Aorta (tissue), 5 donors: Measurements from ENCODE around the gene SBF1. TPM values are rescaled to one million over a fixed set of nuclear protein-coding genes. Genes with fewer than 3 reads are reported as not detected.

ENCODE experiments used
- ATAC-seq: fragments of 200-7000 bp; cut with Tn5 transposase; one replicate; pipeline ENCODE4 v1.9.1; 2022; ENCODE audit warnings: moderate library complexity; ENCODE audit not compliant: low FRiP score
- DNase-seq, 2 donors: peaks; one replicate each; pipeline ENCODE4 v3.0.0-alpha.2; 2020
- H3K27ac ChIP-seq, 2 donors: one replicate each; pipeline ENCODE4 v1.5.1; 2013; ENCODE audit warnings: low read length in 2 of 2, mild to moderate bottlenecking in 2 of 2, moderate library complexity in 2 of 2, control low read depth in 1 of 2, inconsistent platforms in 1 of 2, low read depth in 1 of 2
- H3K27me3 ChIP-seq, 2 donors: one replicate each; pipeline ENCODE4 v1.6.1; 2013; ENCODE audit warnings: control low read depth in 1 of 2, low read length in 1 of 2, mild to moderate bottlenecking in 1 of 2, moderate library complexity in 1 of 2; ENCODE audit not compliant: insufficient read depth in 2 of 2, control insufficient read depth in 1 of 2
- H3K36me3 ChIP-seq, 2 donors: one replicate each; pipeline ENCODE4 v1.6.1; 2013; ENCODE audit warnings: control low read depth in 1 of 2, low read length in 1 of 2, mild to moderate bottlenecking in 1 of 2; ENCODE audit not compliant: insufficient read depth in 2 of 2, control insufficient read depth in 1 of 2
- H3K4me1 ChIP-seq, 2 donors: one replicate each; pipeline ENCODE4 v1.6.1; 2013; ENCODE audit warnings: low read length in 2 of 2, control low read depth in 1 of 2, mild to moderate bottlenecking in 1 of 2, moderate library complexity in 1 of 2; ENCODE audit not compliant: insufficient read depth in 2 of 2, control insufficient read depth in 1 of 2
- H3K4me3 ChIP-seq, 2 donors: one replicate each; pipeline ENCODE4 v1.5.1; 2013; ENCODE audit warnings: low read length in 2 of 2, control low read depth in 1 of 2, mild to moderate bottlenecking in 1 of 2
- H3K9me3 ChIP-seq: one replicate; pipeline ENCODE4 v1.6.1; 2013; ENCODE audit warnings: mild to moderate bottlenecking, low read length; ENCODE audit not compliant: control insufficient read depth
- WGBS, 2 donors: extraction: QIAGEN DNeasy Blood & Tissue Kit; methylation state at CpG; one replicate each; pipeline ENCODE4 v1.1.7; 2013; 5-methylcytosine and 5-hydroxymethylcytosine counted together
- intact Hi-C, 2 donors: fragments of 100-400 bp; cut with DNase I; formaldehyde crosslinking; loops; one replicate each; pipeline versions ENCODE4 v1.14.2 to v1.15.0; 2022
- polyA plus RNA-seq, 2 donors: library from polyadenylated mRNA; stranded (reverse); fragments of 200-250 nt; gene quantifications; one replicate each; pipeline ENCODE4 v1.2.3, GENCODE V29; 2013
- total RNA-seq, 2 donors: library from RNA; stranded (reverse); fragmentation: NEBNext Ultra II Directional; extraction: Animal tissue kit (Norgen Biotek cat#: 25700); gene quantifications; one replicate each; pipeline ENCODE4 v1.2.1, GENCODE V29; 2021
- donor health status: healthy with polysubstance abuse.
- donor health status: Bipolar disorder and iron deficiency.
- donor health status: DM: no; HTN: no; CAD: no.
- donor health status: DM: no; HTN: no; CAD: no.
- donor health status: DM: yes; HTN: yes; CAD: no.

The SBF1 gene
- total and polyA plus RNA-seq, 4 donors: 17.8 to 77.9 (median 57.6) TPM

DNA sequence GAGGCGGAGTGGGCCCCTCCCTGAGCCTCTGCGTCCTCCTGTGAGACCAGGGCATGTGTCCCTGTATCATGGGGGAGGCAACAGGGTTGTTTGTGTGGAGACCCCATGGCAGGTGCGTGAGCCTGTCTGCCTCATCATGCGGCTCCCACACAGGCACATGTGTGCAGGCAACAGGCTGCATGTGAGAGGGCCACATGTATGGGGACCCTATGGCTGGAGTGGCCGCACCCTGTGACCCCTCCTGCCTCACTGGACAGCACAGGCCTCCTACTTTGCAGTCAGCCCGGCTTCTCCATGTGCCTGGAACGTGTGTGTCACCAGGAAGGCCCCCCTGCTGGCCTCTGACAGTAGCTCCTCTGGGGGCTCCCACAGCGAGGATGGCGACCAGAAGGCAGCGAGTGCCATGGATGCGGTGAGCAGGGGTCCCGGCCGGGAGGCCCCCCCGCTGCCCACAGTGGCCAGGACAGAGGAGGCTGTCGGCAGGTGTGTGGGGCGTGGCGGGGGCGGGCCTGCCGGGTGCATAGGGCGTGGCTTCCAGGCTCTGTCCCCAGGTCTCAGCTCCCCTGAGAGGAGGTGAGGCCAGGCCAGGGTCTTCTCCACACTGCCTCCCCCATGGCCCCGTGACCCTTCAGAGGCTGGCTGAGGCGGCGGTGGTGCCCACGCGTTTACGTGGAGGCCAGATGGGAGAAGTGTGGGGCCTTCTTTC is 34.1 kb downstream of the SBF1 start:
- peak in 1 of 2 donors; percentile 44 for DNase-seq
- Histone ChIP-seq H3K36me3 (peaks cover 0 to 14% of the 10 kb centered on the region in 2 donors), H3K4me1 (no peaks in the 10 kb centered on the region), H3K4me3 (no peak overlapping the region), H3K9me3 (no peaks in the 10 kb centered on the region), H3K27ac (no peak overlapping the region), H3K27me3 (no peaks in the 10 kb centered on the region)
- intact Hi-C loops: no loop called here
- no peak for ATAC-seq
- 86% methylated on average over 25 to 26 of the region's 26 CpGs for WGBS, 2 donors

DNA sequence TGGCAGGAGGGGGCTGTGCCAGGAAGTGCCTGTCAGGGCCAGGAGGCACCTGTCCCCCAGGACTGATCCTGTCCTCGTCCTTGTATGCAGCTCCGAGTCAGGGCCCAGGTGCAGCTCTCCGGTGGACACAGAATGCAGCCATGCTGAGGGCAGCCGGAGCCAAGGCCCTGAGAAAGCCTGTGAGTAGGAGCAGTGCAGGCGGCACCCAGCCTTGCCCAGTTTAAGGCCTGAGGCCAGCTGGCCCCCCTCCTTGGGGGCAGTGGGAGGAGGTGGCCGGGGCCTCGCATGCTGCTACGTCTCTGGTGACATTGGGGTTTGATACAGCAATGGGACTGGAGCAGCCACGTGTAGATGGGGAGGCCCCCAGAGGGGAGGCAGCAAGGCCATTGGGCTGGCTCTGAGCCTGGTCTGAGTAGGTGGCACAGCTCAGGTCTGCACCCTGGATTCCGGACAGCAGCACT is 34.9 kb downstream of the SBF1 start:
- 66 to 71% methylated on average over 10 of the region's 10 CpGs for WGBS, 2 donors
- DNase-seq (peak in 1 of 2 donors; percentile 42), ATAC-seq (no peak)
- no peak overlapping the region for H3K4me3 ChIP-seq
- no peaks in the 10 kb centered on the region for H3K9me3 ChIP-seq
- H3K27ac ChIP-seq: no peak overlapping the region
- no peaks in the 10 kb centered on the region for H3K27me3 ChIP-seq
- H3K36me3 ChIP-seq: peaks cover 0 to 14% of the 10 kb centered on the region in 2 donors
- intact Hi-C loops: no loop called here
- H3K4me1 ChIP-seq: no peaks in the 10 kb centered on the region

DNA sequence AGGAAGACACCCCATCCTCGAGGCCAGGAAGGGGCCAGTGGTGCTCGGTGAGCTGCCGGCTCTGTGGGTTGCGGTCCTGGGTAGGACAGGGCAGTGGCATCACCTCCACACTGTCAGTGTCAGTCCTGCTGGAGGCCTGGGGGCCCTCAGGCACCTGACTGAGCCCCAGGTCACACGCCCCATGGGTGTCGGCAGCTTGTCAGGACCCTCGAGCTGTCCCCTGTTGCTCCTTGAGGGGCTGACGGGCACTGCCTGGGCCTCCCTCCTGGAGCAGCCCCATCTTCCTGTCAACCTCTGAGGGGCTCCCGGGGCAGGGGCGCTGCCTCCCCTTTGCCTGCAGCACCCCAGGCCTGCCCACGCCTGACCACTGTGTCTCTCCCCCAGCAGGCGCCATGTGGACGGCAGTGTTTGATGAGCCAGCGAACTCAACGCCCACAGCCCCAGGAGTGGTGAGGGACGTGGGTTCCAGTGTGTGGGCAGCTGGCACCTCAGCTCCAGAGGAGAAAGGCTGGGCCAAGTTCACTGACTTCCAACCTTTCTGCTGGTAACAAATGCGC is 35.4 kb downstream of the SBF1 start:
- no peak for ATAC-seq
- peaks cover 0 to 14% of the 10 kb centered on the region in 2 donors for H3K36me3 ChIP-seq
- intact Hi-C loops: no loop called here
- H3K27ac ChIP-seq: no peak overlapping the region
- no peaks in the 10 kb centered on the region for H3K4me1 ChIP-seq
- no peak overlapping the region for H3K4me3 ChIP-seq
- 82 to 83% methylated on average over 14 to 17 of the region's 17 CpGs for whole genome bisulfite sequencing, 2 donors
- no peaks in the 10 kb centered on the region for H3K27me3 ChIP-seq
- peak in 1 of 2 donors; percentile 47 for DNase-seq
- H3K9me3 ChIP-seq: no peaks in the 10 kb centered on the region

DNA sequence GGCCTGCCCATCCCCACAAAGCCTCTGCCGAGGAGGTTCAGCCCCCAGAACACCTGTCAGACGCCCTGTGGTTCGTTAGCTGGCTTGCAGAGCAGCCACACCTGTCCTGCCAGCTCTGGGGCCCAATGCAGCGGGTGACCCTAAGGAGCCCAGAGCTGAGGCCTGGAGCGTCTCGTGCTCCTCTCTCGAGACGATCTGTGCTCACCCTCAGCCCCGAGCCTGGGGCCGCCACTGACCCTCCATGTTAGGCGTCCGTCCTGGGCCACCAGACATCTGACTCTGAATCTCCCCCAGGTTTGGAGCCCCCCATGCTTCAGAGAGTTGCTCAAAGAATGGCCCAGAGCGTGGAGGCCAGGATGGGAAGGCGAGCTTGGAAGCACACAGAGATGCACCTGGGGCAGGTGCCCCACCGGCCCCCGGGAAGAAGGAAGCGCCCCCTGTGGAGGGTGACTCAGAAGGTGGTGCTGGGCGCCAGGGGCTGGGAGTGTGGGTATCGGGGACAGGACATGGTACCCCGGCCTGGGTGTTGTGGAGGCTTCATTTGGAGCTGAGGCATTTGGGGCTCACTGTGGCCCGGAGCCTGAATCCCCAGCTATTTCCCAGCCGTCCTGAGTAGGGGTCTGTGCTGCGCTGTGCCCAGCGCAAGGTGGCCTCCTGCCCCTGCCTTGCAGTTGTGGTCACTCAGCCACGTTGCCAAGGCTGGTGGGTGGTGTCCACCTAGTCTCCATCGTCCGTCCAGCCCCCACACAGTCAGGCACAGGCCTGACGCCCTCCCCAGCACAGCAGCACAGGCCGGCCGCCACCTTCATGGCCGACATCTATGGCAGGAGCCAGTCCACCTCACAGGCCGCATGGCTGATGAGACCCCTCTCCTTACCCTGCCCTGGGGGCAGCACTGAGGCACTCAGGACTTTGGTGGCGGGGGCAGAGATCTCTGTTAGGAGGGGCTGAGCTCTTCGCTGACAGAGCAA is 36.2 kb downstream of the SBF1 start:
- peaks cover 0 to 14% of the 10 kb centered on the region in 2 donors for H3K36me3 ChIP-seq
- ATAC-seq: no peak
- WGBS, 2 donors: 89% methylated on average over 31 to 34 of the region's 34 CpGs

DNA sequence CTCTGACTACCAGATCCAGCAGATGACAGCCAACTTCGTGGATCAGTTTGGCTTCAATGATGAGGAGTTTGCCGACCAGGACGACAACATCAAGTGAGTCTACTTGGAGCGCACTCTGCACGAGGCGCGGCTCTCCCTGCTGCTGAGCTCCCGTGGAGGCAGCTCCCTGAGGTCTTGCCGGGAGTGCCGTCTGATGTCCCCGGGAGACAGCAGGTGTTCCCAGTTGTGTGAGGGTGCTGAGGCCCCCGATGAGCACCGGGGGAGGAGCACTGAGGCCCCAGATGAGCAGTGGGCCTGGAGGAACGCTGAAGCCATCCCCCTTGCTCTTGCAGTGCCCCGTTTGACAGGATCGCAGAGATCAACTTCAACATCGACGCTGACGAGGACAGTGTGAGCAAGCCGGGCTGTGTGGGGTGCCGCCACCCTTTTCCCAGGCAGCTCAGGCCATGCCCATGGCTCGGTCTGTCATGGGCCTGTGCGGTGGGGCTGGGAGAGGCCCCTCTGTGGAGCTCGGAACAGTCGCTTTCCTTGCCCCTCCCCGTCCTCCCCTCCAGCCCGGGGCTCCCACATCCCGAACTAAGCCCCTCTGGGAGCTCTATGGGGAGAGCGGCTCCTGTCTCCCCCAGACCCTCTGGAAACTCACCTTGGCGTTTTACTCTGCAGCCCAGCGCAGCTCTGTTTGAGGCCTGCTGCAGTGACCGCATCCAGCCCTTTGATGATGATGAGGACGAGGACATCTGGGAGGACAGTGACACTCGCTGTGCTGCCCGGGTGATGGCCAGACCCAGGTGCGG is 37.1 kb downstream of the SBF1 start:
- Histone ChIP-seq H3K27ac (no peak overlapping the region), H3K9me3 (no peaks in the 10 kb centered on the region), H3K4me1 (no peaks in the 10 kb centered on the region), H3K36me3 (peaks cover 0 to 14% of the 10 kb centered on the region in 2 donors), H3K27me3 (no peaks in the 10 kb centered on the region), H3K4me3 (no peak overlapping the region)
- DNase-seq (peak in 1 of 2 donors; percentile 39), ATAC-seq (no peak)
- intact Hi-C loops: no loop called here
- 87 to 89% methylated on average over 36 of the region's 36 CpGs for WGBS, 2 donors

More for the DNA sequence above, 36.2 kb downstream of the SBF1 start:
- Histone ChIP-seq H3K27me3 (no peaks in the 10 kb centered on the region), H3K4me3 (no peak overlapping the region), H3K9me3 (no peaks in the 10 kb centered on the region), H3K27ac (no peak overlapping the region), H3K4me1 (no peaks in the 10 kb centered on the region)
- peak in 1 of 2 donors; percentile 43 for DNase-seq
- intact Hi-C loops: no loop called here

DNA sequence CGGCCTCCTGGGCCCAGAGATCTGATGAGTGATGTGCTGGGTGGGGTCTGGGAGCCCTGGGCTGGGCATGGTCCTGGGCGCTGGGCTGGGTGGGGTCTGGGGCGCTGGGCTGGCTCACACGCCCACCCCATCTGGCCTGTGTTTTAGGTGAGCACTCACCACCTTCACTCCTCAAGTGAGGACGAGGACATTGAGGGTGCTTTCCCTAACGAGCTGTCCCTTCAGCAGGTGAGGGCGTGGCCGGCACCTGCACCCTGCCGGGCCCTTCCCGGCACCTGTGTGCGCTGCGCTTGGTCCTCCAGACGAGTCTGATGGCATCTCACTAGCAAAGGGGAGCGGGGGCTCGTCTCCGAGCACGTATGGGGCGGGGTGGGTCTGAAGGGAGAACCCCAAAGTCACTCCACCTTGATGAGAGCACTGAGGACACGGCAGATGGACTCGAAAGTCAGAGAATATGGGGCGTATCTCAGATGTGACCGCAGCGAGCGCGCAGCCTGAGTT is 37.9 kb downstream of the SBF1 start:
- H3K27me3 ChIP-seq: no peaks in the 10 kb centered on the region
- peak in 1 of 2 donors; percentile 65 for DNase-seq
- H3K4me1 ChIP-seq: no peaks in the 10 kb centered on the region
- 92% methylated on average over 25 of the region's 25 CpGs for WGBS, 2 donors
- no peak overlapping the region for H3K27ac ChIP-seq
- intact Hi-C loops: no loop called here
- H3K9me3 ChIP-seq: no peaks in the 10 kb centered on the region
- H3K36me3 ChIP-seq: peaks cover 0 to 14% of the 10 kb centered on the region in 2 donors
- ATAC-seq: no peak
- no peak overlapping the region for H3K4me3 ChIP-seq

DNA sequence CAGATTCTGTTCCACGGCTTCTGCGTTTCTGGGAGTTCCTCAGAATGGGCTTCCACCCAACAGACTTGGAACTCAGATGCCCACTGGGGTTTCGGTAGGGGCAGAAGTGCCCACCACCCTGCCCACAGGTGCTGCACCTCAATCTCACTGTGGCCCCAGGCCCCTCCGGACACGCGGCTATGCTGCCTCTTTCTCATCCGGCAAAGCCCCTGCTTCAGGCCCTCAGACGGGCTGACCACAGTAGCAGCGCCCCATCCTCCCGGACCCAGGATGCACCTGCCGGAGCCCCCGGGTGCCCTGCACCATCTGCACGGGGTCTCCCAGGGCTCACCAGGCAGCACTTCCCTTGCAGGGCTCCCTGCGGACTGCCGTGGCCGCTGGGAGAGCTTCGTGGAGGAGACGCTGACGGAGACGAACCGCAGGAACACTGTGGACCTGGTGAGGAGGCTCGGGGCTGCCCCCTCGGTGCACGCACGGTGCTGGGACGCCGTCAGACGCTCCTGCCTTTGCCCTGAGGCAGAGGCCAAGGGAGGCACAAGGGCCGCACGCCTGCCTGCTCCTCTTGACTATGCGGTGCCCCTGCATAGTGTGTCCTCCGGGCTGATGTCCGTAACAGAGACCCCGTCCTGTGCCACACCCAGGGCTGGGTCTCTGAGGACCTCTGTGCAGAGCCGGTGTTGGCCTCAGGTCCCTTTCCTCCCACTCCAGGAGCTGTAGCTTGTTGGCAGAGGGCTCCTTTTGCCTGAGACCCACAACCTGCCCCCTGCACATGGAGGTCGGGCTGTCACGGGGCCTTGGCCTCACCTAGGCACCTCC is 38.6 kb downstream of the SBF1 start:
- 87 to 88% methylated on average over 37 of the region's 37 CpGs for WGBS, 2 donors
- Histone ChIP-seq H3K4me3 (no peak overlapping the region), H3K4me1 (no peaks in the 10 kb centered on the region), H3K27ac (no peak overlapping the region), H3K9me3 (no peaks in the 10 kb centered on the region), H3K36me3 (peaks cover 0 to 15% of the 10 kb centered on the region in 2 donors), H3K27me3 (no peaks in the 10 kb centered on the region)
- DNase-seq (peak in 1 of 2 donors; percentile 64), ATAC-seq (peak; percentile 15)
- intact Hi-C loops: no loop called here
